Neural progenitor cell (in vitro differentiated cells): ENCODE measurements around the gene FOXF2.

Experiments
- CTCF ChIP-seq: fragments of 200-600 bp; sonication (generic); IDR thresholded peaks from 2 replicates; pipeline ENCODE4 v1.5.1; 2017; ENCODE audit warnings: antibody characterized with exemption, mild to moderate bottlenecking
- EZH2phosphoT487 ChIP-seq: fragments of 200-600 bp; sonication (generic); IDR thresholded peaks from 2 replicates; pipeline ENCODE4 v1.6.1; 2017; ENCODE audit warnings: antibody characterized with exemption

DNA sequence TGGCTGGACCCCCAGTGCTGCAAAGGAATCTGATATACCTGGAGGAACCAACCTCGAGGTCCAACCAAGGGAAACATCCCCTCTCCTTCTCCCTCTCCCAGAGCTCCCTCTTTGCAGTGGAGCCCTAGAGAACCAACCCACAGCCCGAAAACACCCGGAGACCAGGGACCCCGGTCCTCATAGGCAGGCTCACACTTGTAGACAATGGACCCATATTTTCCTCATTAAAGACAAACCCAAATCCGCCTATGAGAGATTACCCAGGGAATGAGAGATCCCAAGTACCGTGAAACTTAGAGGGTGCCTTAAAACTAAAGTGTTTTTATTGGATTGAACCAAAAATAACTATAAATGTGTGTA is 9.6 kb upstream of the FOXF2 start:
- no peak for TF ChIP-seq CTCF
- no peak for TF ChIP-seq EZH2phosphoT487
